Measurements from ENCODE around the gene UPB1. TPM values are rescaled to one million over a fixed set of nuclear protein-coding genes. Genes with fewer than 3 reads are reported as not detected.
A peak's percentile ranks its signal among the peaks of the same experiment; 100 is the strongest.

UPB1 gene
- total and polyA plus RNA-seq, 9 of the 15 experiments (the other 6 are each of a cell fraction or from before 2014, with no cell fraction given) = 0.06 to 0.11 TPM; not detected in 7

- TF ChIP-seq PHF8 (IDR thresholded peaks at IDR 0.05; ENCODE audit: borderline replicate concordance, low read length) (peak; percentile 80), RBM22 (IDR thresholded peaks at IDR 0.05; ENCODE audit: low read depth, low read length, poor library complexity, severe bottlenecking) (peak; percentile 70), NBN (IDR thresholded peaks at IDR 0.05; ENCODE audit: low read depth) (no peak), TFAM (CRISPR knock-in tag; conservative IDR thresholded peaks at IDR 0.05) (no peak), ZNF398 (CRISPR knock-in tag; IDR thresholded peaks at IDR 0.05) (no peak), MAFK (IDR thresholded peaks at IDR 0.05; ENCODE audit: low read length) (no peak), SNIP1 (IDR thresholded peaks at IDR 0.05; ENCODE audit: low read depth) (no peak), HCFC1 (IDR thresholded peaks at IDR 0.05; ENCODE audit: low read depth, low read length) (peak; percentile 81), POLR2B (IDR thresholded peaks at IDR 0.05; ENCODE audit: low read depth, partially characterized antibody) (peak; percentile 35), ZNF444 (CRISPR knock-in tag; IDR thresholded peaks at IDR 0.05) (no peak), TCF15 (CRISPR knock-in tag; IDR thresholded peaks at IDR 0.05) (no peak), ATF1 (CRISPR knock-in tag; IDR thresholded peaks at IDR 0.05) (no peak), ATF1 (tag; IDR thresholded peaks at IDR 0.05) (peak; percentile 79), HOMEZ (CRISPR knock-in tag; IDR thresholded peaks at IDR 0.05) (no peak), STAG1 (CRISPR knock-in tag; IDR thresholded peaks at IDR 0.05; ENCODE audit: borderline replicate concordance) (no peak), ARID1B (IDR thresholded peaks at IDR 0.05) (no peak), EHMT2 (IDR thresholded peaks at IDR 0.05) (no peak)
- TF ChIP-seq, protein P1, sequence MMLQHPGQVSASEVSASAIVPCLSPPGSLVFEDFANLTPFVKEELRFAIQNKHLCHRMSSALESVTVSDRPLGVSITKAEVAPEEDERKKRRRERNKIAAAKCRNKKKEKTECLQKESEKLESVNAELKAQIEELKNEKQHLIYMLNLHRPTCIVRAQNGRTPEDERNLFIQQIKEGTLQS (IDR thresholded peaks at IDR 0.05) = 0 out of 2 replicates have a peak, but pooled peaks have one; percentile 43
- TF ChIP-seq, protein P1 (CRISPR knock-in tag; conservative IDR thresholded peaks at IDR 0.05) = no peak
- TF ChIP-seq, protein P2, sequence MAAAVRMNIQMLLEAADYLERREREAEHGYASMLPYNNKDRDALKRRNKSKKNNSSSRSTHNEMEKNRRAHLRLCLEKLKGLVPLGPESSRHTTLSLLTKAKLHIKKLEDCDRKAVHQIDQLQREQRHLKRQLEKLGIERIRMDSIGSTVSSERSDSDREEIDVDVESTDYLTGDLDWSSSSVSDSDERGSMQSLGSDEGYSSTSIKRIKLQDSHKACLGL (CRISPR knock-in tag; IDR thresholded peaks at IDR 0.05; ENCODE audit: borderline replicate concordance, poor library complexity, severe bottlenecking) = no peak
- TF ChIP-seq, protein P3, sequence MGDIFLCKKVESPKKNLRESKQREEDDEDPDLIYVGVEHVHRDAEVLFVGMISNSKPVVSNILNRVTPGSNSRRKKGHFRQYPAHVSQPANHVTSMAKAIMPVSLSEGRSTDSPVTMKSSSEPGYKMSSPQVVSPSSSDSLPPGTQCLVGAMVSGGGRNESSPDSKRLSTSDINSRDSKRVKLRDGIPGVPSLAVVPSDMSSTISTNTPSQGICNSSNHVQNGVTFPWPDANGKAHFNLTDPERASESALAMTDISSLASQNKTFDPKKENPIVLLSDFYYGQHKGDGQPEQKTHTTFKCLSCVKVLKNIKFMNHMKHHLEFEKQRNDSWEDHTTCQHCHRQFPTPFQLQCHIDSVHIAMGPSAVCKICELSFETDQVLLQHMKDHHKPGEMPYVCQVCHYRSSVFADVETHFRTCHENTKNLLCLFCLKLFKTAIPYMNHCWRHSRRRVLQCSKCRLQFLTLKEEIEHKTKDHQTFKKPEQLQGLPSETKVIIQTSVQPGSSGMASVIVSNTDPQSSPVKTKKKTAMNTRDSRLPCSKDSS (IDR thresholded peaks at IDR 0.05; ENCODE audit: low read depth, partially characterized antibody) = no peak
Measured at GRCh38 chr22:24555165-24556039, 60.3 kb downstream of the UPB1 start, which contains the start of gene SNRPD3 (continued).

Measured in K562 (cell line).